H7 (cell line): ENCODE data around the gene SCGB3A1. TPM values are rescaled to one million over a fixed set of nuclear protein-coding genes. Genes with fewer than 3 reads are reported as not detected.

Experiments
- DNase-seq: peaks from one replicate; pipeline ENCODE4 v3.0.0; 2012
- H3K27me3 ChIP-seq: 2 replicates; pipeline ENCODE4 v1.6.0; 2011; ENCODE audit warnings: mild to moderate bottlenecking, low read length; ENCODE audit not compliant: control insufficient read depth, insufficient read depth
- H3K36me3 ChIP-seq: replicated peaks from 2 replicates; pipeline ENCODE4 v1.5.1; 2011; ENCODE audit warnings: low read length; ENCODE audit not compliant: control insufficient read depth, insufficient read depth
- H3K4me3 ChIP-seq: 2 replicates; pipeline ENCODE4 v1.5.1; 2011; ENCODE audit warnings: low read depth, mild to moderate bottlenecking, control low read depth, low read length, moderate library complexity; ENCODE audit not compliant: insufficient read depth
- total RNA-seq: library from RNA; depleted of rRNA; stranded (reverse); fragments of >200 nt; shearing (Covaris generic); gene quantifications from 2 replicates; pipeline ENCODE4 v1.2.3, GENCODE V29; 2014

The SCGB3A1 gene
- total RNA-seq, 1 experiment from 2014 or later, result not detected

DNA sequence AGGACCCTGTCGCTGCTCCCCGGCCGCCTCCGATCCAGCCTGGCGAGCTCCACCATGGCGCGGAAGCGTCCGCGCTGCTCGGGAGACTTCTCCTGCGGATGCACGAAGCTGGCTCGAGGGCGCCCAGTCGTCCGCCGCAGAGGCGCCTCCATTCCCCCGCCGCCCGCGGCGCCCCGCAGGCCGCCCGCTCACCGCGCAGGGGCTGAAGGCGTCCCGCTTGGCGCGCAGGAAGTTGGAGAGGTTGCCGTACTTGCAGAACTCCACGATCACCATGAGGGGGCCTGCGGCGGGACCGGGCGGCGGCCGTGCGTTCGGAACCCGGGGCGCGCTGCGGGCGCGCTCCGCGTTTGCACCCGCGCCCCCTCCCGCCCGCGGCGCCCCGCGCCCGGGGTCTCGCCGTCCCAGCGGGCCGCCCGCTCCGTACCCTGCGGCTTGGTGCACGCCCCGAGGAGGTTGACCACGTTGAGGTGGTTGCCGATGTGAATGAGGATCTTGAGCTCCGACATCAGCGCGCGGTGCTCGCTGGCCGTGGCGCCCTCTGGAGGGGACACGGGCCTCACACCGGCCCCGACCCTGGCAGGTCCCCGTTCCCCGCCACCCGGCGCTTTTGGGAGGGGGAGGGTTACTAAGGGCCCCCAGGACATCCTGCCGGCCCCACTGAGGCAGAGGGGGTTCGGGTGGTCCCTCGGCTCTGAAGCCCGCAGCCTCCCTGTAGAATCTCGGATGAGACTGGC is 27.7 kb upstream of the SCGB3A1 start:
- H3K36me3 ChIP-seq, result no peaks in the 10 kb centered on the region
- DNase-seq, result peak; percentile 98
- peak overlapping the region; percentile 52 for H3K4me3 ChIP-seq
- H3K27me3 ChIP-seq, result peaks cover 11% of the 10 kb centered on the region

DNA sequence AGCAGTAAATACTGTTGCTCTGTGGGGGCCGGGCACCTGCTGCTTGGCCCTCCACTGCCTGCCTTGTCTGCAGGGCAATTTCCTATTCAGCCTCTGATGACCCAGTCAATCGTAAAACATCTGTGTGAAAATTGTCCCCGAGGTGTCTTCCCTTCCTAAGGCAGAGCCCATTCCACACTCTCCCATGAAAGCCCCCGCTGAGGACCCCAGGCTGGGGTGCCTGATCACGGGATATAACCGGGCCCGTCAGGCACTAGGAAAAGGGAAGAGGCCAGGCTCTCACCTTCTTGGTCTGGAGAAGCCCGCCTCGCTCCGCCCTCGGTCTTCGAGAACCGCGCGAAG is 27.2 kb upstream of the SCGB3A1 start:
- Histone ChIP-seq H3K36me3 (no peaks in the 10 kb centered on the region), H3K27me3 (peaks cover 11% of the 10 kb centered on the region), H3K4me3 (peak overlapping the region; percentile 52)
- DNase-seq, result no peak

DNA sequence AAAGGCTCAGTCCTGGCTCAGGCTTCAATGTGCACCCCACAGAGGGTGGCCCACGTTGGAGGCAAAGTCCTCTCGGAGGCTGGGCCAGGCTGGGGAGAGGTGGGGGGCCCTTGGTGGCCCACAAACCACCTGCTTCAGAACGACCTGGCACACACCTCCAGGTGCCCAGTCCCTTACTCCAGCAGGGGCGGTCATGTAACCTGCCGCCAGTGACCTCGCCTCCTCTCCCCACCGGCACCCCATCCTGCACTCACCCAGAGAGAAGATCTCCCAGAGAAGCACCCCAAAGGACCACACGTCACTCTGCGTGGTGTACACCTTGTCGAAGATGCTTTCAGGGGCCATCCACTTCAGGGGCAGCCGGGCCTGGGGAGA is 22.5 kb upstream of the SCGB3A1 start:
- no peaks in the 10 kb centered on the region for H3K36me3 ChIP-seq

DNA sequence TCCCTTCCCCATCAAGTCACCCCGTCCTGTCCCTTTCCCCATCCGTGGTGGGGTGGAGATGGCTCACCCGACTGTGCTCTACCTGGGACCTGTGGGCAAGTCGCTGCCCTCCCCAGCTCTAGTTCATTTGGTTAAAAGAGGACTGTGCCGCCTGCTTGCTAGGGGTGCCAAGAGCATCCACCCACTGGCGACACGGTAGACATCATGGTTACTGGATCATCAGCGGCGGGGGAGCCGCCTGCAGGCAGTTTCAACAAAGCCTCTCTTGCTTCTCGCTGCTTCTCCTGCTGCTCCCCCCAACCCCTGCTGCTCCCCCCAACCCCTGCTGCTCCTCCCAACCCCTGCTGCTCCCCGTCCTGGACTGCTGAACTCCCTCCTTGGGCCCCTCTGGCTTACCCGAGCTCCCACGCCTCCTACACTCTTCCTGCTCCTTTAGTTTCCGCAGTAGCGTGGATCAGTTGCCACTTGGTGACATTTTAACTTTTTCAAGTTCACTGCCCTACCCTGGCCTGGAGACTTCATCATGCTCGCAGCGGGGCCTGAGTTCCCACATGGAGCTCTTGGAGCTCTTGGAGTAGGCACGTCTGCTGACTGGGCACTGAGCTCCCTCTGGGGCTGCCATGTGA is 22.0 kb upstream of the SCGB3A1 start:
- H3K4me3 ChIP-seq, result no peak overlapping the region
- no peaks in the 10 kb centered on the region for H3K36me3 ChIP-seq
- no peak for DNase-seq
- peaks cover 5% of the 10 kb centered on the region for H3K27me3 ChIP-seq

More for the DNA sequence above, 22.5 kb upstream of the SCGB3A1 start:
- H3K27me3 ChIP-seq, result peaks cover 10% of the 10 kb centered on the region
- DNase-seq, result no peak
- H3K4me3 ChIP-seq, result no peak overlapping the region

DNA sequence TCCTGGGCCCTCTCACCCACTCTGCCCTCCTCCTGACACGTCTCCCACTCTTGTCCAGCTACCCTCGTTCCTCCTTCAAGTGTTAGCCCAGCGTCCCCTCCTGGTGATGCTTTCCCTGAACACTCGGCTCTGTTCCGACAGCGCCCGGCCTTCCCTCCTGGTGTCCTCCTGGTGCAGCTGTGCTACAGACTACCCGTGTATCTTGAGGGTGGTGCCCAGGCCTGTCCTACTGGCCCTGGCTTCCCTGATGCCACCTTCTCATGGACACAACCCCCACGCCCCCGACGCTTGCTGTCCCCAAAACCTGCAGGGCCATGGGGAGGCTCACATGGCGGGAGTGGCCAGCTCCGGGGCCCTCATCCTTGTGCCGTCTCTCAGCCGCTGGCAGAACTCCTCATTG is 21.4 kb upstream of the SCGB3A1 start:
- Histone ChIP-seq H3K27me3 (peaks cover 4% of the 10 kb centered on the region), H3K4me3 (no peak overlapping the region), H3K36me3 (no peaks in the 10 kb centered on the region)
- no peak for DNase-seq

DNA sequence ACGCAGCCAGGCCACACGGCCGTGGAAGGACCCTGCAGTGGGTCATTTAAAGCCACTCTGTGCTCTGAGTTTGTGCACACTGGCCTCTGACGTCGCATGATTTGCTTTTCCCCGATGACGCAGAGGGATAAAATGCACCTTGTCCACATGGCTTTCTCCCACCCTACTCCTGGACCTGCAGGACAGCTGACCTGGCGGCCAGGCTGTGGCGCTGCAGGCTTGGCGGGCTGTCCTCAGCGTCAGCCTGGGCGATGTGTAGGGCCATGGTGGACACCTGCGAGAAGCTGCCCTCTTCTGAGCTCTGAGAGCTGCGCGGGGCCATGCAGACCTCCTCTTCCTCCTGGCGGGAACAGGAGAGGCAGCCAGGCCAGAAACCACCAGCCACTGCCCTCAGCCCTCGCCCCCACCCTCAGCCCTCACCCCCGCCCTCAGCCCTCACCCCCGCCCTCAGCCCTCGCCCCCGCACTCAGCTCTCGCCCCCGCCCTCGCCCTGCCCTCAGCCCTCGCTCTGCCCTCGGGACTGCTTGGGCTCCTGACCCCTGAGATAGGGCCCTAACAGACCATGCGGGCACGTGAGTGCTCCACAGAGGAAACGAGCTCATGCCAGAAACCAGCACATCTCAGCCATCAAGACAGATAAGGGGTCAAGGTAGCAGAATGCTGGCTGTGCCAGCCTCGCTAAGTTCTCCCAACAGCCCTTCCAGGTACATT is 20.0 kb upstream of the SCGB3A1 start:
- peak; percentile 84 for DNase-seq
- Histone ChIP-seq H3K4me3 (no peak overlapping the region), H3K27me3 (no peaks in the 10 kb centered on the region), H3K36me3 (no peaks in the 10 kb centered on the region)

DNA sequence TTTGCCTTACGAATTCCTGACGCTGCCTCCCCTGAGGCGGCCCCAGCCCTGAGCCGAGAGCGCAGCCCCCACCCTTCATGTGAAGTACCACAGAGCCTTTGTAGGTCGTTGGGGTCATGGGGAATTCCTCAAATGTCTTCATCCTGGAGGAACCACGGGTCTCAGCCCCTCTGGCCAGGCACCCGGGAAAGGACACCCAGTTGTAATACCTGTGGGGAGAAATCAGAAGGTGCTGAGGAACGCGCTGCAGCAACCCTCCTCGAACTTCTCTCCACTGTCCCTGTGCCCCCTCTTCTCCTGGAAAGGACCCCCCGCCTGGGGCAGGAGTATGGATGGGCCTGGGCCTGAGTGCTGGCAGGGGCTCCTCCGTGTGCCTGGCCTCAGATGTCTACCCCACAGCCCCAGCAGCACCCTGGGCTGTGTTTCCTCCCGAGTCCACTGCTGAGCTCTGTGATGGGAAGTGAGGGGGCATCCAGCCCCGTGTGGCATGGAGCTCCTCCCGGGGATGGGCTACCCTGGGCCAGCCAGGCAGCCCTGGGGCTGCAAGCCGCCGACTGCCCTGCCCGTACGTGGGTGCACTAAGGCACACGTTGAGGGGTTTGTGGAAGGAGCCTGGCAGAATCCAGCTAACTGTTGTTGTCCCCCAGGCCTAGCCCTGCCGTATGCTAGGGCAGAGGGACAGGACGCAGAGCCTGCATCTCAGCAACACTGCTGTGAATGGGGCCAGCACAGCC is 18.7 kb upstream of the SCGB3A1 start:
- Histone ChIP-seq H3K27me3 (no peaks in the 10 kb centered on the region), H3K4me3 (no peak overlapping the region), H3K36me3 (no peaks in the 10 kb centered on the region)
- DNase-seq, result peak; percentile 52

DNA sequence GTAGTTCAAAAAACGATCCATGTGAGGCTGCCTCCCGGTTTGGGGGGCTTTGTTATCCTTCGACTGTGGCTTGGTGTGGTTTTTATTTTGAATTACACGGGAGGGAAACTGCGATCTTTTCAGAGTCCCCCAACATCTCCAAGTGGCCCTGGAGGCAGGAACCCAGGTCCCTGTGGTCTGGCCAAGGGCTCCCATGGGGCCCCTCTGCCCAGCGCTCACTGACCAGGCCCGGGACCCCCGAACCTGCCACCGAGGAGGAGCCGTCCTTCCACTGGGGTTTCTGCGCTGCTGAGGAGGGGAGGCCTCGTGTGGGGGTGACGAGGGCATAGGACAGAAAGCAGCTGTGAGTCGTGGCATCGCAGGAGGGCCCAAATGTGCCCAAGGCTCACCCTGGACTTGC is 18.1 kb upstream of the SCGB3A1 start:
- peak; percentile 42 for DNase-seq
- Histone ChIP-seq H3K36me3 (no peaks in the 10 kb centered on the region), H3K4me3 (no peak overlapping the region), H3K27me3 (no peaks in the 10 kb centered on the region)

DNA sequence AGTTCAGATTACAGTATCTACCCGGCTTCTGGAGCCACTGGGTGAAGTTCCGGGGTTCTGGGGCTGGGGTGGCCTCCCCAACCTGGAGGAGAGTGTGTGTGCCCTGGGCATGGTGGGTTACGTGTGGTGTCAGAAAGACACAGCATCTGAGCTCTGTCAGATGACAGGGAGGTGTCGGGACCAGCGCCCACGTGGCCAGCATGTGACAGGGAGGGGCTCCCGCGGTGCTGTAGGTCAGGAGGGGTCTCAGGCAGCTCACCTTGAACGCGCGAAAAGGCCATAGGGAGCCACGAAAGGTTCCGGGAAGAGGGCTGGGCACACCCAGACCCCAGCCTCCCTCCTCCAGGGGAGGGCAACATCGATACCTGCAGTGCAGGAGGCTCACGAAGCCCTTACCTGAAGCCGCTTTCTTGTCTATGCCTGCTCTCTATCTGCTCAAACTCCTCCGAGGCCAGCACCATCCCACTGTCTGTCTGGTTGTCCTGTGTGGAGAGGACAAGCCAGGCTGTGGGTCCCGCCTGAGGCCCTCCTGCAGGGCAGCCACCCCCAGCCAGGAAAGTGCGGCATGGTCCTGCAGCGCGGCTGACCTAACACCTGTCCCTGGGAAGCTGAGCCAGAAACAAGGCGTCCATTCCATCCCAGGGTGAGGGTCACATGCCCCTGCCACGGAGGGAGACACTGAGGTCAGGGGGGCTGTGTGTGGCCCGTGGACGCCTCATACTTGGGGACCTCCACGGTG is 17.4 kb upstream of the SCGB3A1 start:
- Histone ChIP-seq H3K36me3 (no peaks in the 10 kb centered on the region), H3K4me3 (no peak overlapping the region), H3K27me3 (no peaks in the 10 kb centered on the region)
- peak; percentile 48 for DNase-seq

DNA sequence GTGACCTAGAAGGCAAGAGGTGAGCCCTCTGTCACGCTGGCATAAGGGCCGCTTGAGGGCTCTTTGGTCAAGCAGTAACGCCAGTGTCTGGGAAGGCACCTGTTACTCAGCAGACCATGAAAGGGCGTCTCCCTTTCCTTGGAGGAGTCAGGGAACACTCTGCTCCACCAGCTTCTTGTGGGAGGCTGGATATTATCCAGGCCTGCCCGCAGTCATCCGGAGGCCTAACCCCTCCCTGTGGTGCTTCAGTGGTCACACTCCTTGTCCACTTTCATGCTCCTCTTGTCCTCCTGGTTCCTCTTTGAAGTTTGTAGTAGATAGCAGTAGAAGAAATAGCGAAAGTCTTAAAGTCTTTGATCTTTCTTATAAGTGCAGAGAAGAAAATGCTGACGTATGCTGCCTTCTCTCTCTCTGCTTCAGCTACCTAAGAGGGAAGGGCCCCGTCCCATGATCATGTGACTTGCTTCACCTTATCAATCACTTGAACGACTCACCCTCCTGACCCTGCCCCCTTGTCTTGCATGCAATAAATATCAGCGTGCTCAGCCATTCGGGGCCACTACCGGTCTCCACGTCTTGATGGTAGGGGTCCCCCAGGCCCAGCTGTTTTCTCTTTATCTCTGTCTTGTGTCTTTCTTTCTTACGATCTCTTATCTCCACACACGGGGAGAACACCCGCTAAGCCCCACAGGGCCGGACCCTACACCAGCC is 16.7 kb upstream of the SCGB3A1 start:
- Histone ChIP-seq H3K36me3 (no peaks in the 10 kb centered on the region), H3K27me3 (no peaks in the 10 kb centered on the region), H3K4me3 (no peak overlapping the region)
- peak; percentile 23 for DNase-seq

DNA sequence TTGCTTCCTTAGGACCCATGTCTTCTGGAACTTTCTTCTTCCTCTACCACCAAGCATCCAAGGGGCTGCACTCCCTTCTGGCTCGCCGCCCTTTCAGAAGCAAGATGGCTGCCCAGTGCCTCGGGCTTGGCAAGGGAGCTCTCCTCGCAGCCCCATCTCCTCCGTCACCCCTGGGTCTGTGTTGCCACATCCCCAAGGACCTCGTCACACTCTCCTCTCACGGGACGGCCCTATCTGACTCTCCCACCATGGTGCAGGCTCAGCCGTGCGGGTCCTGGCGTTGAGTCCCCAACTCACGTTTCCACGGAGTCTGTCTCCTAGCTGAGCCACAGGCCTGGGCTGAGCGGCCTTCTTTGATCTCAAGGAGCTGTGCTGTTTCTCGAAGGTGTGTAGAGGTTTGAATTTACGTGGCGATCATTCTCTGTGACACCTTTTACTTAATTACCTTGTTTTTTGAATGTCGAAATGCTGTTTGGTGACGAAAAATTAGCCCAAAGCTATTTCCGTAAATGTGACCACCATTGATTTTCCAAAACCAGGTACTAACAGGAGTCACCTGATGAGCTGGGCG is 15.0 kb upstream of the SCGB3A1 start:
- Histone ChIP-seq H3K4me3 (no peak overlapping the region), H3K27me3 (no peaks in the 10 kb centered on the region), H3K36me3 (no peaks in the 10 kb centered on the region)
- no peak for DNase-seq

DNA sequence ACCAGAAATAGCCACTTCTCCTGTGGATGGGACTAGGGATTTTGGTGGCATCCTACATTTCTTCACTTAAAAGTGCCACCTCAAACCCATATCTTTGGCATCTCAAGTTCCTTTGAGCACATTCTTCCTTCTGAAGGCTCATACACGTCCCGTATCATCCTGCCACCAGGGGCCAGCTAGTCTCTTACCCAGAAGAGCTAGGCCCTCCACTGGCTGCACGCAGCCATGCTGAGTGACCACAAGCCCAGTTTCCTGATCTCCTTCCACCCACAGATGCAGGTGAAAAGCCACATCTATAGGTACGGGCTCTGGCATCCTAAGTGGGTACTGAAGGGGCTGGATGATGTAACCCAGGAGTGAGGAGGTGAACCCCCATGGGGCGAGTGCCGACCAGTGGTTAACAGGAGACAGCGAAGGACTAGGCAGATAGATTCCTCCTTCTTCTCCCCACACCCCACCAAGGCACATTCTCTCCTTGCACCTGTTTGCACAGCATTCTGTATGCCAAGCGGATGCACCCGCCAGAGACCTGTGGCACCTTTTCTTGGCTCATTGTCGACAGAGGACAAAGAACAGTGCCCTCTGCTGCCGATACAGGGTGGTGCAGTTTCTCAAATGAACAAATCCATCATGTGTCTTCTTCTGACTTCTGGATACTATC is 14.4 kb upstream of the SCGB3A1 start:
- DNase-seq, result peak; percentile 87
- H3K27me3 ChIP-seq, result no peaks in the 10 kb centered on the region
- H3K36me3 ChIP-seq, result no peaks in the 10 kb centered on the region
- H3K4me3 ChIP-seq, result no peak overlapping the region

DNA sequence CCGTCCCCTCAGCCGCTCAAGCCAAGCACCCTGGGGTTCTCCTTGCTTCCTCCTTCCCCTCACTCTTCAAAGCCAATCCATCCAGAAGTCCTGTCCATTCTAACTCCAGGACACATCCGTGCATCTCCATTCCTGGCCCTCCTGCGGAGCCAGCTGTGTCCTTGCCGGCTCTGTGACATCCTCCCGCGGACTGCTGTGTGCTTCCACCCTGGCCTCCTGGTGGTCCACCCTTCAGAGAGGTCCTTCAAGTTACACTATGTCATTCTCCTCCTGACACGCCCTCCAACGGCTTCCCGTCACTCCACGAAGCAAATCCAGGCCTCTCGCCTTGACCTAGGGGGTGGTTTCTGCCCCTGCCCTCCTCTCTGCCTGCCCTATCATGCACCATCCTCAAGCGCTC is 13.0 kb upstream of the SCGB3A1 start:
- Histone ChIP-seq H3K4me3 (no peak overlapping the region), H3K27me3 (no peaks in the 10 kb centered on the region), H3K36me3 (no peaks in the 10 kb centered on the region)
- DNase-seq, result peak; percentile 34
